Subcutaneous abdominal adipose tissue (tissue), 5 donors: ENCODE data around the gene MAPKAP1.

Source experiments
- H3K27ac ChIP-seq: one replicate; pipeline ENCODE4 v1.7.0; 2013; ENCODE audit warnings: low read depth, mild to moderate bottlenecking, inconsistent platforms, low read length, moderate library complexity
- H3K27me3 ChIP-seq, 5 donors: one replicate each; pipeline ENCODE4 v1.7.0; 2013; ENCODE audit warnings: low read length in 5 of 5, inconsistent platforms in 1 of 5; ENCODE audit not compliant: control insufficient read depth in 5 of 5, insufficient read depth in 4 of 5
- H3K36me3 ChIP-seq, 5 donors: one replicate each; pipeline ENCODE4 v1.7.0; 2013; ENCODE audit warnings: low read length in 5 of 5; ENCODE audit not compliant: control insufficient read depth in 5 of 5, insufficient read depth in 5 of 5
- H3K4me1 ChIP-seq, 5 donors: one replicate each; pipeline ENCODE4 v1.7.0; 2013; ENCODE audit warnings: low read length in 5 of 5, mild to moderate bottlenecking in 3 of 5, moderate library complexity in 1 of 5; ENCODE audit not compliant: control insufficient read depth in 5 of 5, insufficient read depth in 5 of 5
- H3K4me3 ChIP-seq, 5 donors: one replicate each; pipeline ENCODE4 v1.7.0; 2013; ENCODE audit warnings: low read length in 5 of 5, low read depth in 1 of 5
- H3K9ac ChIP-seq, 5 donors: one replicate each; pipeline ENCODE4 v1.7.0; 2013; ENCODE audit warnings: low read length in 5 of 5, mild to moderate bottlenecking in 4 of 5, moderate library complexity in 3 of 5
- H3K9me3 ChIP-seq, 5 donors: one replicate each; pipeline ENCODE4 v1.7.0; 2013; ENCODE audit warnings: low read length in 5 of 5; ENCODE audit not compliant: control insufficient read depth in 5 of 5
- donor health status: healthy.
- donor health status: healthy.
- donor health status: healthy.
- donor health status: healthy.
- donor health status: healthy.

MAPKAP1 gene

DNA sequence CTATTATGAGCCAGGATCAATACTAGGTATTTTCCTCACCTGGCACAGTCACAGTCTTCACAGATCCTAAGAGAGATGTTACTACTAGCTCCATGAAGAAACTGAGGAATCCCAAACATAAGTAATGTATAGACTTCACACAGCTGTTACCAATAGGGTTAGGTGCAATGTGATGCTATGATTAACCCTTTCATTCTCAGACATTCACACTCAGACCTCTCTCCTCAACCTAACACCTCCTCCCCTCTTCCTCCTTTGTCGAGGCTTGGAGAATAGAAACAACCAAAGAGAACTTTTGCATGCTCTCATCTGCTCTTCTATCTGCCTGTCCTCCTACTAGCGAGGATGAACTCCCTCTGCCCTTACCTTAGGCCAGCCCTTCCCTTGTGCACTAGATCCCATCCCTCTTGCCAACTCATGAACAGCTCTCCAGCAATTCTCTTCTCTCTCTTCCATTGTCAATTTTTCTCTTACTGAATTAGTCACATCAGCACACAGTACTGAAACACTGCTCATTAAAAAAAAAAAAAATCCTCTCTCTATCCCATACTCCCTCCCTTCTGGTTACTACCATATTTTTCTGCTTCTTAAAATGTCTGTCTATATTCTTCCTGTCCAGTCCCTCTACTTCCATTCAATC, 47.7 kb downstream of the MAPKAP1 start:
- Histone ChIP-seq H3K4me3 (no peak overlapping the region), H3K9me3 (no peaks in the 10 kb centered on the region), H3K4me1 (no peaks in the 10 kb centered on the region), H3K36me3 (peaks cover 0 to 3% (median 0%) of the 10 kb centered on the region in 5 donors), H3K9ac (no peak overlapping the region), H3K27ac (no peak overlapping the region), H3K27me3 (no peaks in the 10 kb centered on the region)

DNA sequence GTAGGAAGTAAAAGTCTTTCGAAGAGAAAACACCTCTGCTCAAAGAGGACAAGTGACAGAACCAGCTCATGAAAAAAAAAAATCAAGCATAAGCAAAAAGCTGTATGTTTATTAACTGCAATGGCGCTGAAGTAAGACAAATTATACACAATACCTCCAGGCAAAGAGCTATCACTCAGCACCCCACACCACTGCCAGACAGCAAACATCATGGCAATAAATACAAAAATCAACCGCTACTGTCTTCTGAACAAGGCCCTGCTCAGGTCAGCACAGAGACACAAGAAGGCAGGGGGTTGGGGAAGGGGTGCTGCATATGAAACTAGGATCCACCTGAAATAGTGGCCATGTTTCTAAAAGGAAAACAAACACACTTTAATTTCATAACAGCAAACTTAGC, 50.4 kb downstream of the MAPKAP1 start:
- H3K4me3 ChIP-seq: no peak overlapping the region
- H3K9ac ChIP-seq: no peak overlapping the region
- H3K4me1 ChIP-seq: peaks cover 2 to 12% (median 4%) of the 10 kb centered on the region in 5 donors
- no peak overlapping the region for H3K27ac ChIP-seq
- H3K27me3 ChIP-seq: no peaks in the 10 kb centered on the region
- H3K36me3 ChIP-seq: peaks cover 0 to 3% (median 0%) of the 10 kb centered on the region in 5 donors
- no peaks in the 10 kb centered on the region for H3K9me3 ChIP-seq

DNA sequence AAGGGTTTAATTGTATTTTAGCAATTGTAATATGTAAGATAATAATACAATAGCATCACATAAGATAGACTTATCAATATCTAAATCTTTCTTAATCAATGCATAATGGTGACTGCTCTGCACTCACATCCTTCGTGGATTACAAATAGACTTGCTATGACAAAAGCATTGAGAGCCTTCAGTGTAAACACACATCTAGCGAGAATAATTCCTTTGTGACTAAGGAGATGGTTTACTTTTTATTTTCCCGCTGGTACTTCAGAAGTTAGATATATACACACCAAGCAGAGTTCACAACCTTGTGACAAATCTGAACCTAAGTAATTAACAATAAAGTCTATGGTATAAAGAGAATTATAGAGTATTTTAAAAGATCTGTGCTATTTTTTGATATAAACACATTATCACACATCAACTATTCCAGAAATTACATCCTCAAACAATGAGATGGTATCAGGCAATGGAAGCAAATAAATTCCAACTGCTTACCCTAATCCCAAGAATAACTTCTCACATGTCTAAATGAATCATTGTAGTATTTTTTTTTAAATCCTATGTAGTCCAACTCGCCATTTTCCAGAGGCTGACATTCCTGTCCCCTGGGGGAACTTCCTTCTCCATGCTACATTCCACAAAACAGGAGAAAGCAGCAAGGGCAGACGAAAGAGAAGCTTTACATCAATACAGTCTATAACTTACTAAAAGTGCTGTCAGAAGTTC, 51.2 kb downstream of the MAPKAP1 start:
- no peaks in the 10 kb centered on the region for H3K9me3 ChIP-seq
- no peak overlapping the region for H3K27ac ChIP-seq
- H3K9ac ChIP-seq: no peak overlapping the region

DNA sequence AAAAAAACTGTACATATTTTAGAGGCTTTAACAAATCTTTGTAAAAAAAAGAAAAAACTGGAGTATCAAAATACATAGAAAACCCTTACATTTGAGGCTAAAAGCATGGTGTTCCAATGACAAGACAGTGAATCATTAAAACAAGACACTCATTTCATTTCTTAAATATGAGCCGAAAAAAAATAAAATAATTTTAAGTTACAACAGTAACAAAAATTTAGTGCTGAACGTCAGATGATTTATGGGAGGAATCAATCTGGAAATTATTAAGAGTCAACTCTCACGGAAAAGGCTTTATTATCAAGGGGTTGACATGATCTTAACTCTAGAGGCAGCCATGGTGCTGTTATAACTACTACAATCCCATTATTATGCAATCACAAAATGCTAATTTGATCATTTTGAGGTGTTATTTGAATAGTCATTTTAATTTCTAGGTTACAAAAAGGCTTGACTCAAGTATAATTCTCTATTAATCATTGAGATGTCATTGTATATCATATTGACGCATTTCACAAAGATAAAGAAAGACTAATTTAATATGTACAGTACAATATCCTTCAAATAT, 51.9 kb downstream of the MAPKAP1 start:
- no peaks in the 10 kb centered on the region for H3K27me3 ChIP-seq

More for the DNA sequence above, 51.2 kb downstream of the MAPKAP1 start:
- Histone ChIP-seq H3K4me3 (no peak overlapping the region), H3K36me3 (peaks cover 0 to 3% (median 0%) of the 10 kb centered on the region in 5 donors), H3K27me3 (no peaks in the 10 kb centered on the region), H3K4me1 (peaks cover 3 to 14% (median 7%) of the 10 kb centered on the region in 5 donors)

DNA sequence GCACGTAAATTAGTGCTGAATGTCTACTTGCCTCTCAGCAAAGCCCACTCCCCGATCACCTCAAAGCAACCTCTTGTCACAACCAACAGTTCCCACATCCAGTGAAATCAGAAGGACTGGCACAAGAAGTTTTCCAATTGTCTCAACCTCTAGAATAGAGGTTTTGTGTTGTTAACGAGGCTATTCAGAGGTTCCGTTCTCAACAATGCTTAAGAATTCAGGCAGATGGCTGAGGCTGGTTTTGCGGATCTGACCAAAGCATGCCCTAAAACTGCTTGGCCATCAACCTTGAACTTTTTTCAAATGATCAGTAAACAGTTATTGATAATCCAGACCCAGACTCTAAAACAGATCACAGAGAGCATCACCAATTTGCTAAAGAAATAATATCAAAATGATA, 52.9 kb downstream of the MAPKAP1 start:
- Histone ChIP-seq H3K9me3 (no peaks in the 10 kb centered on the region), H3K9ac (no peak overlapping the region), H3K36me3 (peaks cover 0 to 3% (median 0%) of the 10 kb centered on the region in 5 donors), H3K4me3 (no peak overlapping the region), H3K27me3 (no peaks in the 10 kb centered on the region), H3K27ac (no peak overlapping the region), H3K4me1 (peaks cover 4 to 24% (median 14%) of the 10 kb centered on the region in 5 donors)

More for the DNA sequence above, 51.9 kb downstream of the MAPKAP1 start:
- H3K36me3 ChIP-seq: peaks cover 0 to 3% (median 0%) of the 10 kb centered on the region in 5 donors
- no peak overlapping the region for H3K9ac ChIP-seq
- no peak overlapping the region for H3K27ac ChIP-seq
- H3K4me1 ChIP-seq: peaks cover 3 to 15% (median 12%) of the 10 kb centered on the region in 5 donors
- no peaks in the 10 kb centered on the region for H3K9me3 ChIP-seq
- no peak overlapping the region for H3K4me3 ChIP-seq

DNA sequence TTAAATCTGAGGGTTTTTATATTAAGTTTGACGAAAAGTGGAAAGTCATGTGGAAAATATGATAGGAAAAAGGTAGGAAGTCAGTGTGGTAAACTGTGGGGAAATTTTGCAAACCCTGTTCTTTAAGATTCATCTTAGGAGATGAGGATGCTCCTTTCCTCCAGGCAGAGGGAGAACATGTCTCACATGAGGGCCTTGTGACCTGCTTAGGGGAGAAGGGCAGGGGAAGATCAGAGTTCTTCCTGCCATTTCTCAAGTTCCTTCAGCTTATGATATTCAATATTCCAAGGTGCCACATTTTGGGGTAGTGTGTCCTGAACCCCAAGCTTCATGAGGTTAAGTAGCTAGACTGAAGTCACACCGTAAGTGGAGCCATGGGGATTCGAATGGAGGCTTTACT, 53.7 kb downstream of the MAPKAP1 start:
- H3K9me3 ChIP-seq: no peaks in the 10 kb centered on the region
- H3K4me3 ChIP-seq: no peak overlapping the region
- H3K27me3 ChIP-seq: no peaks in the 10 kb centered on the region
- H3K36me3 ChIP-seq: peaks cover 0 to 3% (median 0%) of the 10 kb centered on the region in 5 donors
- no peak overlapping the region for H3K27ac ChIP-seq
- no peak overlapping the region for H3K9ac ChIP-seq
- H3K4me1 ChIP-seq: peaks cover 4 to 24% (median 14%) of the 10 kb centered on the region in 5 donors

DNA sequence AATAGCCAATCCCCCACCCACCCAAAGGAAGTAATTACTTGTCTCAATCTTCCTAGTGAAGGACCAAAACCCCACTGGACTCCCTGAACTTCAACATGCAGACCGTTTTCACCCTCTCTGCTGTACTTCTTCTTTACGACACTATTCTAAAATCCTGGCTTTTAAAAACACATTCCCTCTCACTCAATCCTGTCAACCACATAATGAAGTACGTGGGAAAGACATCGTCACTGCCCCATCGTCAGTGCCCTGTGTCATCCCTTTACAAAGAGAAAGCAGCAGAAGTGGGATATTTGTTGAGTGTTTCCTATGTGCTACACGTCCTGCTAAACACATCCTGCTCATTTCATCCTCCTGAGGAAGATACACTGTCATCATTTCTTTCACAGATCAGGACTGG, 54.2 kb downstream of the MAPKAP1 start:
- Histone ChIP-seq H3K27me3 (no peaks in the 10 kb centered on the region), H3K4me1 (peaks cover 4 to 24% (median 14%) of the 10 kb centered on the region in 5 donors), H3K36me3 (peaks cover 0 to 3% (median 0%) of the 10 kb centered on the region in 5 donors), H3K9ac (no peak overlapping the region), H3K4me3 (no peak overlapping the region), H3K9me3 (no peaks in the 10 kb centered on the region), H3K27ac (no peak overlapping the region)

DNA sequence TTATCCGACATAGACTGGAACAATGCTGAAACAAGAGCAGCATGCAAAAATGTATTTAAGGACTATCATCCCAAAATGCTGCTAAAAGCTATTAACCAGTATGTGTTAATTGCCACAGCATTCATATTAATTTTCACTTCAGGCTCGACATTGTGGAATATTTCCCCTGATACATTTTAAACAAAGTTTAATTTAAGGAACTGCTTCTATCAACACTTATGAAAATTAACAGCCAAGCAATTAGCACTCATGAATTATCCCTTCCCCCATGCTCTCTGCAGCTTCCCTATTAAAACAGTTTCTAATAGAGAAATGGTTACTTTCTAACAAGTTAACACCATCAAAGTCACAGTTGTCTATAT, 54.8 kb downstream of the MAPKAP1 start:
- H3K9me3 ChIP-seq: no peaks in the 10 kb centered on the region
- no peak overlapping the region for H3K4me3 ChIP-seq
- H3K36me3 ChIP-seq: peaks cover 0 to 4% (median 0%) of the 10 kb centered on the region in 5 donors
- H3K27ac ChIP-seq: no peak overlapping the region
- peaks cover 4 to 26% (median 15%) of the 10 kb centered on the region in 5 donors for H3K4me1 ChIP-seq
- H3K9ac ChIP-seq: no peak overlapping the region
- no peaks in the 10 kb centered on the region for H3K27me3 ChIP-seq

DNA sequence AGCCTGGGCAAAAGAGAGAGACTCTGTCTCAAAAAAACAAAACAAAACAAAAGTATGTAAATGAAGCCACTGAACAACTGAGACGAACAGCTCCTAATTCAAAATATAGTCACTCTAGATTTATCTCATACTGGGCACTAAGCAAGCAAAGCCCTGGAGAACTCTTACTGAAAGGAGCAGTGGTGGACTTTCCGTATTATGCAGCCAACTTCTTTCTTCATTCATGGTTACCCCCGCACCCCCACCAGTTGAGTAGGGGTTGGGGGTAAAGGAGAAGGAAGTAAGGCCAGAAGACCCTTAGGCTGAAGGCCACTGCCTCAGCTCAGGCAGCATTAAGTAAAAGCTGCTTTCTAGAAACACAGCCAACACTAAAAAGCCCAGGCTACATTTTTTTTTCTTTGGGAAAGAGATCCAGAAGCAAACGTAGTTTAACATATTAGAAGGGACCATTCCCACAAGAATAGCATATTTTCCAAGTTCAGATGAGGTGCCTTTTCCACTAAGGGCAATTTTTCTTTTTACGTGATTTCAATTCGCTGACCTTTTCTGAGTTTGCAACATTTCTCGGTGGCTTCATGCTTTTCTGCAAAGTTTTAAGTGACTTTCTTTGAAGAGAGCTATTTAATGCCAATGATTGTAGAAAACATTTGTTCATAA, 55.3 kb downstream of the MAPKAP1 start:
- H3K27me3 ChIP-seq: no peaks in the 10 kb centered on the region
- H3K4me3 ChIP-seq: no peak overlapping the region
- H3K36me3 ChIP-seq: peaks cover 0 to 4% (median 0%) of the 10 kb centered on the region in 5 donors
- H3K27ac ChIP-seq: peak overlapping the region; percentile 38
- no peak overlapping the region for H3K9ac ChIP-seq
- no peaks in the 10 kb centered on the region for H3K9me3 ChIP-seq
- H3K4me1 ChIP-seq: peaks cover 4 to 32% (median 18%) of the 10 kb centered on the region in 5 donors
